ENCODE data around the gene NIPBL. TPM values are rescaled to one million over a fixed set of nuclear protein-coding genes. Genes with fewer than 3 reads are reported as not detected.
"Not testable (repeated sequence)": the region's sequence is repeated elsewhere in the genome, so short reads cannot be mapped to it uniquely, and the experiment has no call there.

The NIPBL gene
- total RNA-seq, 2 donors from 2014 or later = 49.7 to 53.2 TPM

GRCh38 chr5:36896476-36896875 lies 19.9 kb downstream of the NIPBL start:
- no peak for ATAC-seq
- intact Hi-C loops (cut with DNase I, micrococcal nuclease) = no loop called here
- no peak for DNase-seq

GRCh38 chr5:36897616-36898015 lies 21.0 kb downstream of the NIPBL start:
- no peak for DNase-seq
- ATAC-seq = no peak
- intact Hi-C loops (cut with DNase I, micrococcal nuclease) = no loop called here

- no peak for ATAC-seq
- no peak for DNase-seq
- intact Hi-C loops (cut with DNase I, micrococcal nuclease) = no loop called here
These were observed 23.3 kb downstream of the NIPBL start for GRCh38 chr5:36899860-36900259.

GRCh38 chr5:36900283-36900682 lies 23.7 kb downstream of the NIPBL start:
- DNase-seq (no peak), ATAC-seq (no peak)
- intact Hi-C loops (cut with DNase I, micrococcal nuclease) = no loop called here

GRCh38 chr5:36901077-36901476 lies 24.5 kb downstream of the NIPBL start:
- intact Hi-C loops (cut with DNase I, micrococcal nuclease); DNase-seq; ATAC-seq: not testable (repeated sequence)

GRCh38 chr5:36901856-36902255 lies 25.3 kb downstream of the NIPBL start:
- intact Hi-C loops (cut with DNase I, micrococcal nuclease) = no loop called here
- DNase-seq = no peak
- ATAC-seq = no peak

GRCh38 chr5:36902353-36902752 lies 25.8 kb downstream of the NIPBL start:
- DNase-seq = no peak
- intact Hi-C loops (cut with DNase I, micrococcal nuclease) = no loop called here
- no peak for ATAC-seq

GRCh38 chr5:36904677-36905076 lies 28.1 kb downstream of the NIPBL start:
- intact Hi-C loops (cut with DNase I, micrococcal nuclease) = no loop called here
- no peak for ATAC-seq
- DNase-seq = no peak

- intact Hi-C loops (cut with DNase I, micrococcal nuclease) = no loop called here
- DNase-seq (no peak), ATAC-seq (no peak)
These were observed 32.1 kb downstream of the NIPBL start for GRCh38 chr5:36908544-36909260.

- DNase-seq = no peak
- ATAC-seq = no peak
- intact Hi-C loops (cut with DNase I, micrococcal nuclease) = no loop called here
These were observed 39.1 kb downstream of the NIPBL start for GRCh38 chr5:36915653-36916052.

- ATAC-seq; DNase-seq; intact Hi-C loops (cut with DNase I, micrococcal nuclease): not testable (repeated sequence)
These were observed 40.0 kb downstream of the NIPBL start for GRCh38 chr5:36916614-36917013.

- ATAC-seq; intact Hi-C loops (cut with DNase I, micrococcal nuclease); DNase-seq: not testable (repeated sequence)
These were observed 40.8 kb downstream of the NIPBL start for GRCh38 chr5:36917358-36917757.

- DNase-seq = no peak
- intact Hi-C loops (cut with DNase I, micrococcal nuclease) = no loop called here
- ATAC-seq = no peak
These were observed 42.7 kb downstream of the NIPBL start for GRCh38 chr5:36919238-36919637.

- no peak for ATAC-seq
- intact Hi-C loops (cut with DNase I, micrococcal nuclease) = no loop called here
- no peak for DNase-seq
These were observed 43.1 kb downstream of the NIPBL start for GRCh38 chr5:36919650-36920049.

- intact Hi-C loops (cut with DNase I, micrococcal nuclease) = no loop called here
- no peak for DNase-seq
- ATAC-seq = no peak
These were observed 52.4 kb downstream of the NIPBL start for GRCh38 chr5:36928947-36929346.

GRCh38 chr5:36929438-36929837 lies 52.9 kb downstream of the NIPBL start:
- intact Hi-C loops (cut with DNase I, micrococcal nuclease) = no loop called here
- ATAC-seq (no peak), DNase-seq (no peak)

- no peak for ATAC-seq
These were observed 55.5 kb downstream of the NIPBL start for GRCh38 chr5:36932056-36932455.

GRCh38 chr5:36932699-36933098 lies 56.1 kb downstream of the NIPBL start:
- ATAC-seq (no peak), DNase-seq (no peak)
- intact Hi-C loops (cut with DNase I, micrococcal nuclease) = no loop called here

More at GRCh38 chr5:36932056-36932455, 55.5 kb downstream of the NIPBL start:
- intact Hi-C loops (cut with DNase I, micrococcal nuclease) = no loop called here
- DNase-seq = no peak

GRCh38 chr5:36934740-36935356 lies 58.3 kb downstream of the NIPBL start:
- intact Hi-C loops (cut with DNase I, micrococcal nuclease) = no loop called here
- DNase-seq (no peak), ATAC-seq (no peak)

- DNase-seq (no peak), ATAC-seq (no peak)
- intact Hi-C loops (cut with DNase I, micrococcal nuclease) = no loop called here
These were observed 59.2 kb downstream of the NIPBL start for GRCh38 chr5:36935805-36936204.

GRCh38 chr5:36936309-36936708 lies 59.7 kb downstream of the NIPBL start:
- peak; percentile 30 for ATAC-seq
- intact Hi-C loops (cut with DNase I, micrococcal nuclease) = no loop called here

More at GRCh38 chr5:36936309-36936708, 59.7 kb downstream of the NIPBL start:
- DNase-seq = no peak
